Mononuclear cell (primary cell): ENCODE measurements around the gene ATRN. TPM values are rescaled to one million over a fixed set of nuclear protein-coding genes. Genes with fewer than 3 reads are reported as not detected.

ENCODE experiments used
- H3K27me3 ChIP-seq: 2 replicates; pipeline ENCODE4 v1.6.0; 2011; ENCODE audit warnings: low read length, control low read depth; ENCODE audit not compliant: insufficient read depth
- H3K4me1 ChIP-seq: 2 replicates; pipeline ENCODE4 v1.5.1; 2011; ENCODE audit warnings: mild to moderate bottlenecking, low read length, control low read depth; ENCODE audit not compliant: insufficient read depth
- H3K4me3 ChIP-seq: 2 replicates; pipeline ENCODE4 v1.5.1; 2011; ENCODE audit warnings: mild to moderate bottlenecking, low read length, moderate library complexity
- H3K9me3 ChIP-seq: 2 replicates; pipeline ENCODE4 v1.5.1; 2011; ENCODE audit warnings: low read depth, mild to moderate bottlenecking, control low read depth, low read length
- total RNA-seq: library from RNA; depleted of rRNA; stranded (reverse); fragments of >200 nt; gene quantifications from one replicate; pipeline ENCODE4 v1.2.3, GENCODE V29; 2012

ATRN gene
- total RNA-seq, 1 donor: 11.6 TPM

GRCh38 chr20:3670945-3671344 lies 200.1 kb downstream of the ATRN start:
- Histone ChIP-seq H3K27me3 (peaks cover 28% of the 10 kb centered on the region), H3K9me3 (no peaks in the 10 kb centered on the region)

GRCh38 chr20:3671986-3672546 lies 201.2 kb downstream of the ATRN start:
- H3K9me3 ChIP-seq: no peaks in the 10 kb centered on the region
- H3K27me3 ChIP-seq: peaks cover 28% of the 10 kb centered on the region
- no peaks in the 10 kb centered on the region for H3K4me1 ChIP-seq
- H3K4me3 ChIP-seq: no peak overlapping the region

More at GRCh38 chr20:3670945-3671344, 200.1 kb downstream of the ATRN start:
- Histone ChIP-seq H3K4me3 (no peak overlapping the region), H3K4me1 (peaks cover 4% of the 10 kb centered on the region)

DNA sequence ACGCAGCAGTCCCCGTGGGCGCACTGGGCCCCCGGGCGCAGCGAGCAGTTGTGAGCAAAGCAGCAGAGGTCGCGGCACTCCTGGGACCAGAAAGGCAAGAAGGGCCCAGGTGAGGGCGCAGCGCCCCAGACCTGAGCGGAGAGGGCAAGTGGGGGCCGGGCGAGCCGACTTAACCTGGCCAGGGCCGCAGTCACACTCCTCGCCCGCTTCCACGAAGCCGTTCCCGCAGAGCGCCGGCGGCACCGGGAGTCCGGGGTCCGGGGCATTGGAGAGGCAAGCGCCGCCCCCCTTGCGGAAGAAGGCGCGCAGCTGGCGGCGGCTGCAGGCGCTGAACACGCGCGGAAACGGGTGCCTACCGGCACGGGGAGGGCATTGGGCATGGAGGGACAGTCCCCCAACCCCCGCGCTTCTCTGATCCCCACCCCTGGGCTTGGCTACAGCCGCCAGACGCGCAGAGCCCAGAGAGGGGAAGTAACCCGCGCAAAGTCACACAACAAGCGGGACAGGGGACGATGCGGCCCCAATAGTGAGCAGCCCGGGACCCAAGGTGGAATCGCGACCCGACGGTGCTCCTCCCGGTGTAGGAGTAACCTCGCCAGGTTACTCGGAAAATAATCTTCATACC lies 201.8 kb downstream of the ATRN start:
- no peaks in the 10 kb centered on the region for H3K4me1 ChIP-seq
- H3K9me3 ChIP-seq: no peaks in the 10 kb centered on the region
- H3K27me3 ChIP-seq: peaks cover 28% of the 10 kb centered on the region
- H3K4me3 ChIP-seq: no peak overlapping the region

GRCh38 chr20:3673221-3674070 lies 202.6 kb downstream of the ATRN start:
- Histone ChIP-seq H3K9me3 (no peaks in the 10 kb centered on the region), H3K4me1 (no peaks in the 10 kb centered on the region), H3K4me3 (no peak overlapping the region), H3K27me3 (peaks cover 28% of the 10 kb centered on the region)

DNA sequence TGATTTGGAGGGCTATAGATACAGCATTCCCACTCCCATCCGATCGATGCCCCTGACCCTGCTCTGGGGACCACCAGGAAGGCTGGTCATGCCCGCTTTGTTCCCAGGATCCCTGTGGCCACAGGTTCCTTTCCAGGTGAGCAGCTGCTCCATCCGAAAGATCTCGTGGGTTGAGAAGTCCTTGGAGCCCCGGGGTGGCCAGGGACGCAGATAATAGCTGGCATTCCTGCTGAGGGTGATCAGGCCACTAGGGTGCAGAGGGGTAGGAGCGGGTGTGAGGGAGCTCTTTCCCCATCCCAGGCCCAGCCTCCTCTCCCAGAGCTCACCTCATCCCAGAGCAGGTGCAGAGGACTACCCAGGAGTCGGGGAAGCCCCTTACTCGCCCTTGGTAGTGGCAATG lies 203.6 kb downstream of the ATRN start:
- H3K4me1 ChIP-seq: no peaks in the 10 kb centered on the region
- no peaks in the 10 kb centered on the region for H3K9me3 ChIP-seq
- no peak overlapping the region for H3K4me3 ChIP-seq
- peaks cover 28% of the 10 kb centered on the region for H3K27me3 ChIP-seq

GRCh38 chr20:3674995-3675900 lies 204.4 kb downstream of the ATRN start:
- no peak overlapping the region for H3K4me3 ChIP-seq
- H3K27me3 ChIP-seq: peaks cover 28% of the 10 kb centered on the region

GRCh38 chr20:3677733-3678132 lies 206.9 kb downstream of the ATRN start:
- Histone ChIP-seq H3K4me1 (no peaks in the 10 kb centered on the region), H3K27me3 (peaks cover 31% of the 10 kb centered on the region), H3K9me3 (no peaks in the 10 kb centered on the region), H3K4me3 (no peak overlapping the region)

More at GRCh38 chr20:3674995-3675900, 204.4 kb downstream of the ATRN start:
- Histone ChIP-seq H3K9me3 (no peaks in the 10 kb centered on the region), H3K4me1 (no peaks in the 10 kb centered on the region)

- Histone ChIP-seq H3K9me3 (no peaks in the 10 kb centered on the region), H3K4me1 (no peaks in the 10 kb centered on the region), H3K27me3 (peaks cover 28% of the 10 kb centered on the region), H3K4me3 (no peak overlapping the region)
Measured at GRCh38 chr20:3678198-3678597, 207.4 kb downstream of the ATRN start.

GRCh38 chr20:3678856-3679720 lies 208.3 kb downstream of the ATRN start:
- no peaks in the 10 kb centered on the region for H3K4me1 ChIP-seq
- peaks cover 33% of the 10 kb centered on the region for H3K27me3 ChIP-seq
- H3K4me3 ChIP-seq: no peak overlapping the region
- H3K9me3 ChIP-seq: no peaks in the 10 kb centered on the region

- Histone ChIP-seq H3K27me3 (peaks cover 24% of the 10 kb centered on the region), H3K9me3 (no peaks in the 10 kb centered on the region), H3K4me1 (no peaks in the 10 kb centered on the region), H3K4me3 (no peak overlapping the region)
Measured at GRCh38 chr20:3679749-3680700, 209.2 kb downstream of the ATRN start.

DNA sequence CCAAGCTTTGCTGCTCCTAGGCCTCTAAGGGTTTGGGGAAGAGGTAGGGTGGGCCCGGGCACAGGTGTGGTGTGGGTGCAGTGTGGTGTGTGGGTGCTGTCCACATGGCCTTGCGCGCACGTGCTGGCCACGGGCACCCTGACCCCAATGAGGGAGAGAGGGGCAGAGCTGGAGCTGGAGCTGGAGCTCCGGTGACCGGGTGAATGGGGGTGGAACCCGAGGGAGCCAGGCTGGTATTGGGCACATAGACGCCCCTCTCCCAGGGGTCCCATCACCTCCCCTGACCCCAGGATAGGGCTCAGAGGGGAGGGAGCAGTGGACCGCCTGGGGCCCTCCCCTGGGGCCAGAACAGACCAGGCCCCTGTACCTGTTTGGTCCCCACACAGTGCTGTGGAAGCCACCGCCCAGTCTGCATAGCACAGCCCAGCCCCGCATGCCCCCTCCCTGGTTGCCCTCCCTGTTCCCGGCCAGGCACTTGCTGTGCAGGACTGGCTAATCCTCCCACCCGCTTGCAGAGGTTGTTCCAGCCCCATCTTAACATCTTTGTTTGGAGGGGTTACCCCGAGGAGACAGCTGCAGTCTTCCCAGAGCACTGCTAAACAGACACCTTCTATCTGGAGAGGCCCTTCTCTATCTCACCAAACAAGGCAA lies 210.0 kb downstream of the ATRN start:
- H3K27me3 ChIP-seq: peaks cover 24% of the 10 kb centered on the region
- H3K9me3 ChIP-seq: no peaks in the 10 kb centered on the region
- H3K4me1 ChIP-seq: no peaks in the 10 kb centered on the region
- H3K4me3 ChIP-seq: no peak overlapping the region

- Histone ChIP-seq H3K4me3 (no peak overlapping the region), H3K4me1 (no peaks in the 10 kb centered on the region), H3K9me3 (no peaks in the 10 kb centered on the region), H3K27me3 (peaks cover 24% of the 10 kb centered on the region)
Measured at GRCh38 chr20:3681352-3681930, 210.6 kb downstream of the ATRN start.
